Stimulated activated effector memory CD8-positive, alpha-beta T cell treated with anti-CD3 and anti-CD28 coated beads, Interleukin-12 subunit alpha, Interleukin-12 subunit beta, amount 100 ng/mL, for 72 hours (primary cell): Measurements from ENCODE around the gene GABBR2.

ENCODE experiments used
- ATAC-seq: fragments of 150-1000 bp; cut with Tn5 transposase; 2 replicates; pipeline ENCODE4 v1.10.0; 2021
- DNase-seq, 2 donors: peaks; one replicate each; pipeline ENCODE4 v3.0.0; 2021 to 2022; ENCODE audit warnings: low spot score in 2 of 2
- H3K27ac Mint-ChIP-seq: one replicate; pipeline ENCODE4 v1.8.0; 2022; ENCODE audit warnings: mild to moderate bottlenecking, mixed read lengths
- H3K36me3 Mint-ChIP-seq: one replicate; pipeline ENCODE4 v1.8.0; 2022; ENCODE audit warnings: mild to moderate bottlenecking, mixed read lengths
- H3K4me1 Mint-ChIP-seq: one replicate; pipeline ENCODE4 v1.8.0; 2022; ENCODE audit warnings: mixed read lengths
- H3K4me3 Mint-ChIP-seq: one replicate; pipeline ENCODE4 v1.8.0; 2022; ENCODE audit warnings: mild to moderate bottlenecking, mixed read lengths
- H3K9me3 Mint-ChIP-seq: one replicate; pipeline ENCODE4 v1.8.0; 2022; ENCODE audit warnings: mixed read lengths

The GABBR2 gene

GRCh38 chr9:98708933-98709911 is at the start of gene GABBR2:
GABBR2 (minus strand) TSS chr9:98708935; CDS start chr9:98708737, 198 bp downstream.
- Mint-ChIP-seq H3K36me3 (no peaks in the 10 kb centered on the region), H3K4me1 (no peaks in the 10 kb centered on the region), H3K4me3 (no peak within 1 kb of the TSS), H3K27ac (no peak within 1 kb of the TSS), H3K9me3 (no peaks in the 10 kb centered on the region)
- DNase-seq (no peak), ATAC-seq (no peak)

- H3K4me3 Mint-ChIP-seq: no peak overlapping the region
- H3K9me3 Mint-ChIP-seq: no peaks in the 10 kb centered on the region
- DNase-seq (peak in 1 of 2 donors; percentile 30), ATAC-seq (no peak)
- H3K4me1 Mint-ChIP-seq: no peaks in the 10 kb centered on the region
- no peak overlapping the region for H3K27ac Mint-ChIP-seq
- peaks cover 9% of the 10 kb centered on the region for H3K36me3 Mint-ChIP-seq
Observed at GRCh38 chr9:98755006-98755618, 46.4 kb upstream of the GABBR2 start.

GRCh38 chr9:98751210-98751609 is 42.5 kb upstream of the GABBR2 start:
- Mint-ChIP-seq H3K4me3 (no peak overlapping the region), H3K4me1 (no peaks in the 10 kb centered on the region), H3K36me3 (peaks cover 16% of the 10 kb centered on the region), H3K9me3 (no peaks in the 10 kb centered on the region), H3K27ac (peak overlapping the region; percentile 29)
- DNase-seq (peak in 1 of 2 donors; percentile 34), ATAC-seq (no peak)

GRCh38 chr9:98750364-98751060 is 41.8 kb upstream of the GABBR2 start:
- no peaks in the 10 kb centered on the region for H3K9me3 Mint-ChIP-seq
- no peak overlapping the region for H3K4me3 Mint-ChIP-seq
- DNase-seq (no peak), ATAC-seq (no peak)
- H3K36me3 Mint-ChIP-seq: peaks cover 16% of the 10 kb centered on the region
- peak overlapping the region; percentile 21 for H3K27ac Mint-ChIP-seq
- H3K4me1 Mint-ChIP-seq: no peaks in the 10 kb centered on the region

GRCh38 chr9:98747476-98747875 is 38.7 kb upstream of the GABBR2 start:
- H3K4me1 Mint-ChIP-seq: no peaks in the 10 kb centered on the region
- ATAC-seq: no peak
- no peaks in the 10 kb centered on the region for H3K9me3 Mint-ChIP-seq
- H3K4me3 Mint-ChIP-seq: no peak overlapping the region
- H3K27ac Mint-ChIP-seq: peak overlapping the region; percentile 48
- DNase-seq: no peak
- H3K36me3 Mint-ChIP-seq: peaks cover 24% of the 10 kb centered on the region

GRCh38 chr9:98745470-98745869 is 36.7 kb upstream of the GABBR2 start:
- H3K9me3 Mint-ChIP-seq: no peaks in the 10 kb centered on the region
- H3K27ac Mint-ChIP-seq: no peak overlapping the region
- H3K36me3 Mint-ChIP-seq: peaks cover 19% of the 10 kb centered on the region
- no peak for DNase-seq
- no peak for ATAC-seq
- H3K4me1 Mint-ChIP-seq: no peaks in the 10 kb centered on the region
- no peak overlapping the region for H3K4me3 Mint-ChIP-seq

GRCh38 chr9:98743818-98744611 is 35.3 kb upstream of the GABBR2 start:
- ATAC-seq (no peak), DNase-seq (peak in 1 of 2 donors; percentile 32)
- H3K4me3 Mint-ChIP-seq: no peak overlapping the region
- H3K36me3 Mint-ChIP-seq: peaks cover 14% of the 10 kb centered on the region
- H3K4me1 Mint-ChIP-seq: no peaks in the 10 kb centered on the region
- H3K27ac Mint-ChIP-seq: no peak overlapping the region
- peaks cover 2% of the 10 kb centered on the region for H3K9me3 Mint-ChIP-seq

GRCh38 chr9:98743329-98743728 is 34.6 kb upstream of the GABBR2 start:
- ATAC-seq (no peak), DNase-seq (peak in 1 of 2 donors; percentile 40)
- Mint-ChIP-seq H3K36me3 (peaks cover 14% of the 10 kb centered on the region), H3K27ac (no peak overlapping the region), H3K4me1 (no peaks in the 10 kb centered on the region), H3K9me3 (peaks cover 2% of the 10 kb centered on the region), H3K4me3 (no peak overlapping the region)

GRCh38 chr9:98742325-98743280 is 33.9 kb upstream of the GABBR2 start:
- no peak overlapping the region for H3K27ac Mint-ChIP-seq
- H3K9me3 Mint-ChIP-seq: peaks cover 2% of the 10 kb centered on the region
- no peak for ATAC-seq
- peaks cover 14% of the 10 kb centered on the region for H3K36me3 Mint-ChIP-seq
- DNase-seq: peak in 1 of 2 donors; percentile 41
- no peaks in the 10 kb centered on the region for H3K4me1 Mint-ChIP-seq
- H3K4me3 Mint-ChIP-seq: no peak overlapping the region

GRCh38 chr9:98740226-98740881 is 31.6 kb upstream of the GABBR2 start:
- ATAC-seq (no peak), DNase-seq (no peak)
- no peaks in the 10 kb centered on the region for H3K4me1 Mint-ChIP-seq
- no peak overlapping the region for H3K4me3 Mint-ChIP-seq
- H3K36me3 Mint-ChIP-seq: peaks cover 8% of the 10 kb centered on the region
- peaks cover 2% of the 10 kb centered on the region for H3K9me3 Mint-ChIP-seq
- H3K27ac Mint-ChIP-seq: no peak overlapping the region

GRCh38 chr9:98738741-98739140 is 30.0 kb upstream of the GABBR2 start:
- no peak overlapping the region for H3K4me3 Mint-ChIP-seq
- DNase-seq (no peak), ATAC-seq (no peak)
- H3K9me3 Mint-ChIP-seq: peaks cover 2% of the 10 kb centered on the region
- peaks cover 6% of the 10 kb centered on the region for H3K36me3 Mint-ChIP-seq
- no peaks in the 10 kb centered on the region for H3K4me1 Mint-ChIP-seq
- no peak overlapping the region for H3K27ac Mint-ChIP-seq

GRCh38 chr9:98736226-98736625 is 27.5 kb upstream of the GABBR2 start:
- H3K27ac Mint-ChIP-seq: peak overlapping the region; percentile 50
- no peak overlapping the region for H3K4me3 Mint-ChIP-seq
- ATAC-seq: no peak
- H3K9me3 Mint-ChIP-seq: peaks cover 2% of the 10 kb centered on the region
- peaks cover 6% of the 10 kb centered on the region for H3K36me3 Mint-ChIP-seq
- H3K4me1 Mint-ChIP-seq: no peaks in the 10 kb centered on the region
- DNase-seq: no peak

- no peak for DNase-seq
- peaks cover 6% of the 10 kb centered on the region for H3K36me3 Mint-ChIP-seq
Observed at GRCh38 chr9:98732801-98733200, 24.1 kb upstream of the GABBR2 start.

More at GRCh38 chr9:98732801-98733200, 24.1 kb upstream of the GABBR2 start:
- Mint-ChIP-seq H3K27ac (peak overlapping the region; percentile 17), H3K4me1 (no peaks in the 10 kb centered on the region), H3K9me3 (no peaks in the 10 kb centered on the region), H3K4me3 (no peak overlapping the region)
- no peak for ATAC-seq
